Endodermal cell (in vitro differentiated cells): ENCODE measurements around the gene TOMM40L. TPM values are rescaled to one million over a fixed set of nuclear protein-coding genes. Genes with fewer than 3 reads are reported as not detected.

Source experiments
- DNase-seq: peaks from one replicate; pipeline ENCODE4 v3.0.0-alpha.2; 2017
- H3K27ac ChIP-seq: 2 replicates; pipeline ENCODE4 v1.5.1; 2013; ENCODE audit warnings: mild to moderate bottlenecking, low read depth, low read length, moderate library complexity
- H3K27me3 ChIP-seq: 2 replicates; pipeline ENCODE4 v1.6.1; 2013; ENCODE audit warnings: mild to moderate bottlenecking, low read length, moderate library complexity; ENCODE audit not compliant: insufficient read depth, control insufficient read depth, poor library complexity, severe bottlenecking
- H3K36me3 ChIP-seq: 2 replicates; pipeline ENCODE4 v1.7.0; 2013; ENCODE audit warnings: mild to moderate bottlenecking, low read length, moderate library complexity; ENCODE audit not compliant: control insufficient read depth, insufficient read depth
- H3K4me1 ChIP-seq: one replicate; pipeline ENCODE4 v1.7.0; 2013; ENCODE audit warnings: low read length; ENCODE audit not compliant: control insufficient read depth, insufficient read depth
- H3K4me3 ChIP-seq: 2 replicates; pipeline ENCODE4 v1.5.1; 2013; ENCODE audit warnings: mild to moderate bottlenecking, low read length, moderate library complexity
- H3K9ac ChIP-seq: 2 replicates; pipeline ENCODE4 v1.6.1; 2013; ENCODE audit warnings: mild to moderate bottlenecking, low read length, moderate library complexity; ENCODE audit not compliant: poor library complexity, severe bottlenecking; ENCODE audit errors: extremely low read depth
- H3K9me3 ChIP-seq: 2 replicates; pipeline ENCODE4 v1.6.1; 2013; ENCODE audit warnings: mild to moderate bottlenecking, low read length, moderate library complexity; ENCODE audit not compliant: control insufficient read depth
- H3K27ac Mint-ChIP-seq: 2 replicates; pipeline ENCODE4 v1.8.0; 2020; ENCODE audit warnings: mixed read lengths
- H3K27me3 Mint-ChIP-seq: 2 replicates; pipeline ENCODE4 v1.8.0; 2021; ENCODE audit warnings: mild to moderate bottlenecking, mixed read lengths; ENCODE audit not compliant: insufficient read depth
- H3K36me3 Mint-ChIP-seq: 2 replicates; pipeline ENCODE4 v1.8.0; 2020; ENCODE audit warnings: low read depth, mixed read lengths
- H3K4me1 Mint-ChIP-seq: 2 replicates; pipeline ENCODE4 v1.8.0; 2020; ENCODE audit warnings: mixed read lengths
- H3K4me3 Mint-ChIP-seq: 2 replicates; pipeline ENCODE4 v1.8.0; 2020; ENCODE audit warnings: mild to moderate bottlenecking, moderate library complexity, mixed read lengths
- H3K9me3 Mint-ChIP-seq: 2 replicates; pipeline ENCODE4 v1.8.0; 2020; ENCODE audit warnings: mild to moderate bottlenecking, mixed read lengths
- WGBS, 2 experiments: methylation state at CpG; one replicate each; pipeline versions ENCODE4 v1.1.5 to v1.1.7; 2013; ENCODE audit warnings: missing lambda C conversion rate in 2 of 2, mixed read lengths in 1 of 2; ENCODE audit not compliant: insufficient coverage in 1 of 2, insufficient read length in 1 of 2; 5-methylcytosine and 5-hydroxymethylcytosine counted together
- total RNA-seq, 2 donors: library from RNA; stranded (reverse); fragmentation: NEBNext Ultra II Directional in 1 of 2; extraction: Animal tissue kit (Norgen Biotek cat#: 25700) in 1 of 2; gene quantifications; 2 replicates in 1 of 2; 3 replicates in 1 of 2; pipeline ENCODE4 v1.2.1, GENCODE V29; 2021
- TF ChIP-seq, protein P1 (sequence below): fragments of 200-600 bp; sonication (generic); conservative IDR thresholded peaks from 2 replicates; pipeline ENCODE4 v1.5.0; 2021; ENCODE audit warnings: antibody characterized with exemption, mild to moderate bottlenecking

TOMM40L gene
- total RNA-seq, 2 donors from 2014 or later, result 9.0 to 11.6 TPM

GRCh38 chr1:161189036-161189435 is 36.8 kb upstream of the TOMM40L start:
- Mint-ChIP-seq H3K9me3 (no peaks in the 10 kb centered on the region), H3K4me1 (peaks cover 4% of the 10 kb centered on the region), H3K27me3 (no peaks in the 10 kb centered on the region), H3K27ac (no peak overlapping the region), H3K36me3 (no peaks in the 10 kb centered on the region), H3K4me3 (no peak overlapping the region)
- Histone ChIP-seq H3K36me3 (no peaks in the 10 kb centered on the region), H3K9ac (no peak overlapping the region), H3K4me3 (no peak overlapping the region), H3K4me1 (no peaks in the 10 kb centered on the region), H3K27me3 (no peaks in the 10 kb centered on the region), H3K27ac (no peak overlapping the region), H3K9me3 (no peaks in the 10 kb centered on the region)
- DNase-seq, result no peak
- 89 to 97% methylated on average over 1 to 5 of the region's 5 CpGs for WGBS, 2 experiments
- TF ChIP-seq, protein P1, sequence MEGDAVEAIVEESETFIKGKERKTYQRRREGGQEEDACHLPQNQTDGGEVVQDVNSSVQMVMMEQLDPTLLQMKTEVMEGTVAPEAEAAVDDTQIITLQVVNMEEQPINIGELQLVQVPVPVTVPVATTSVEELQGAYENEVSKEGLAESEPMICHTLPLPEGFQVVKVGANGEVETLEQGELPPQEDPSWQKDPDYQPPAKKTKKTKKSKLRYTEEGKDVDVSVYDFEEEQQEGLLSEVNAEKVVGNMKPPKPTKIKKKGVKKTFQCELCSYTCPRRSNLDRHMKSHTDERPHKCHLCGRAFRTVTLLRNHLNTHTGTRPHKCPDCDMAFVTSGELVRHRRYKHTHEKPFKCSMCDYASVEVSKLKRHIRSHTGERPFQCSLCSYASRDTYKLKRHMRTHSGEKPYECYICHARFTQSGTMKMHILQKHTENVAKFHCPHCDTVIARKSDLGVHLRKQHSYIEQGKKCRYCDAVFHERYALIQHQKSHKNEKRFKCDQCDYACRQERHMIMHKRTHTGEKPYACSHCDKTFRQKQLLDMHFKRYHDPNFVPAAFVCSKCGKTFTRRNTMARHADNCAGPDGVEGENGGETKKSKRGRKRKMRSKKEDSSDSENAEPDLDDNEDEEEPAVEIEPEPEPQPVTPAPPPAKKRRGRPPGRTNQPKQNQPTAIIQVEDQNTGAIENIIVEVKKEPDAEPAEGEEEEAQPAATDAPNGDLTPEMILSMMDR, result no peak

GRCh38 chr1:161190962-161191521 is 34.8 kb upstream of the TOMM40L start:
- H3K27me3 Mint-ChIP-seq, result no peaks in the 10 kb centered on the region
- Histone ChIP-seq H3K4me3 (no peak overlapping the region), H3K9ac (no peak overlapping the region), H3K27me3 (no peaks in the 10 kb centered on the region), H3K27ac (no peak overlapping the region), H3K9me3 (no peaks in the 10 kb centered on the region), H3K4me1 (no peaks in the 10 kb centered on the region), H3K36me3 (no peaks in the 10 kb centered on the region)
- no peaks in the 10 kb centered on the region for H3K36me3 Mint-ChIP-seq
- peak overlapping the region; percentile 59 for H3K27ac Mint-ChIP-seq
- 86 to 94% methylated on average over 17 to 22 of the region's 22 CpGs for WGBS, 2 experiments
- TF ChIP-seq, protein P1, result no peak
- no peaks in the 10 kb centered on the region for H3K9me3 Mint-ChIP-seq
- H3K4me3 Mint-ChIP-seq, result no peak overlapping the region
- peak; percentile 77 for DNase-seq
- peaks cover 4% of the 10 kb centered on the region for H3K4me1 Mint-ChIP-seq

DNA sequence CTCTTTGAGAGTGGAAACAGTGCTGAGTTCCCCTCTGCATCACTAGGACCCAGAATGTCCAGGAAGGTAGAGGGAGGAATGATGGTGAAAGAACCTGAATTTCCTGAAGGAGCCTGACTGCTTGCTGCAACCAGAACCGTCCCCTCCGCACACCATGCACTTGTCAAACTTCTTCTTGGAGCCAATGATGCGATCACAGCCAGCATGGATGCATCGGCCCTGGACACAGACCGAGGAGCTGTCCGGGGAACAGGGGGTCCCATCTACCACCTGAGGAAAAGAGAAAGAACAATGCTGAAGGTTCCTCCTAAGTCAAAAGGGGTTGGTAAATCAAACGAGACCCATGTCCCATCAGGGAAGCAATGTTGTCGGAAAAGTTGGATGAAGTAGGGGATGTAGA is 33.9 kb upstream of the TOMM40L start:
- no peak overlapping the region for H3K9ac ChIP-seq
- Mint-ChIP-seq H3K4me1 (peaks cover 8% of the 10 kb centered on the region), H3K9me3 (no peaks in the 10 kb centered on the region), H3K27ac (peak overlapping the region; percentile 18), H3K4me3 (no peak overlapping the region), H3K36me3 (no peaks in the 10 kb centered on the region), H3K27me3 (no peaks in the 10 kb centered on the region)
- H3K4me3 ChIP-seq, result no peak overlapping the region
- no peak overlapping the region for H3K27ac ChIP-seq
- WGBS, 2 experiments, result 83 to 98% methylated on average over 6 to 8 of the region's 8 CpGs
- DNase-seq, result no peak
- H3K4me1 ChIP-seq, result no peaks in the 10 kb centered on the region
- H3K9me3 ChIP-seq, result no peaks in the 10 kb centered on the region
- no peaks in the 10 kb centered on the region for H3K27me3 ChIP-seq
- no peaks in the 10 kb centered on the region for H3K36me3 ChIP-seq
- TF ChIP-seq, protein P1, result no peak
